Natural killer cell (primary cell): Measurements from ENCODE around the gene COL15A1. TPM values are rescaled to one million over a fixed set of nuclear protein-coding genes. Genes with fewer than 3 reads are reported as not detected.

Experiments used
- ATAC-seq, 3 donors: fragments of 150-1000 bp in 2 of 3; fragments of 200-7000 bp in 1 of 3; cut with Tn5 transposase; 1 replicate in 1 of 3; 2 replicates in 2 of 3; pipeline ENCODE4 v1.10.0; 2021; ENCODE audit warnings: mild to moderate bottlenecking in 2 of 3, moderate library complexity in 2 of 3
- DNase-seq, 2 donors: peaks; one replicate each; pipeline versions ENCODE4 v3.0.0 to v3.0.0-alpha.2; 2013 to 2021; ENCODE audit warnings: mixed read lengths in 1 of 2
- H3K27ac ChIP-seq: one replicate; pipeline ENCODE4 v1.5.1; 2013; ENCODE audit warnings: mild to moderate bottlenecking, low read length
- H3K27me3 ChIP-seq: one replicate; pipeline ENCODE4 v1.6.1; 2013; ENCODE audit warnings: low read length; ENCODE audit not compliant: control insufficient read depth, insufficient read depth
- H3K36me3 ChIP-seq: one replicate; pipeline ENCODE4 v1.6.1; 2013; ENCODE audit warnings: low read length; ENCODE audit not compliant: control insufficient read depth, insufficient read depth
- H3K4me1 ChIP-seq: one replicate; pipeline ENCODE4 v1.6.1; 2013; ENCODE audit warnings: low read length; ENCODE audit not compliant: control insufficient read depth, insufficient read depth
- H3K4me3 ChIP-seq: one replicate; pipeline ENCODE4 v1.5.1; 2013; ENCODE audit warnings: low read length
- H3K9me3 ChIP-seq: one replicate; pipeline ENCODE4 v1.6.1; 2013; ENCODE audit warnings: low read length; ENCODE audit not compliant: control insufficient read depth, insufficient read depth
- H3K27ac Mint-ChIP-seq, 2 donors: one replicate each; pipeline ENCODE4 v1.8.0; 2022; ENCODE audit warnings: mild to moderate bottlenecking in 2 of 2, mixed read lengths in 2 of 2, moderate library complexity in 1 of 2
- H3K27me3 Mint-ChIP-seq, 2 donors: one replicate each; pipeline ENCODE4 v1.8.0; 2022; ENCODE audit warnings: low read depth in 2 of 2, mixed read lengths in 2 of 2
- H3K36me3 Mint-ChIP-seq: one replicate; pipeline ENCODE4 v1.8.0; 2022; ENCODE audit warnings: mixed read lengths
- H3K4me1 Mint-ChIP-seq, 2 donors: one replicate each; pipeline ENCODE4 v1.8.0; 2022; ENCODE audit warnings: mixed read lengths in 2 of 2
- H3K4me3 Mint-ChIP-seq: one replicate; pipeline ENCODE4 v1.8.0; 2022; ENCODE audit warnings: mild to moderate bottlenecking, moderate library complexity, mixed read lengths
- H3K9me3 Mint-ChIP-seq, 2 donors: one replicate each; pipeline ENCODE4 v1.8.0; 2022; ENCODE audit warnings: mixed read lengths in 2 of 2
- WGBS: methylation state at CpG from one replicate; pipeline ENCODE4 v1.1.7; 2013; ENCODE audit warnings: missing lambda C conversion rate; ENCODE audit not compliant: insufficient coverage; 5-methylcytosine and 5-hydroxymethylcytosine counted together
- intact Hi-C: fragments of 100-400 bp; cut with micrococcal nuclease; formaldehyde crosslinking; loops from one replicate; pipeline ENCODE4 v1.14.2; 2022
- total RNA-seq, 4 donors: library from RNA; stranded (reverse); fragments of 120-200 nt in 1 of 4; gene quantifications; one replicate each; pipeline versions ENCODE4 v1.2.3 to v1.2.4, GENCODE V29; 2013 to 2022
- TF ChIP-seq, protein P1 (sequence below): fragments of 200-600 bp; IDR thresholded peaks from one replicate; pipeline ENCODE4 v1.8.0; 2022; ENCODE audit warnings: antibody characterized with exemption

Gene COL15A1
- total RNA-seq, 3 donors from 2014 or later (not counting 1 experiment from before 2014, with no cell fraction given) = 0.18 to 0.82 (median 0.19) TPM

DNA sequence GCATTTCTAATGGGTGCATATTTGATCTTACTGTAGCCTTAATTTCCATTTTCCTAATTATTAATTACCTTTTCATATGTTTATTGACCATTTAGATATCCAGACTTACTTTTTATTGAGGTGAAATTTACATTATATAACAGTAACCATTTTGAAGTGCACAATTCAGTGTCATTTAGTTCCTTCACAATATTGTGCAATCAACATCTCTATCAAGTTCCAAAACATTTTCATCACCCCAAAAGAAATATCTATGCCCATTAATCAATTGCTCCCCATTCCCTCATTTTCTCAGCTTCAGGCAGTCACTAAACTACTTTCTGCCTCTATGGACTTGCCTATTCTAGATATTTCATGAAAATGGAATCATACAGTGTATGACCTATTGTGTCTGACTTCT, 5.9 kb downstream of the COL15A1 start:
- Mint-ChIP-seq H3K4me3 (no peak overlapping the region), H3K4me1 (no peaks in the 10 kb centered on the region), H3K27me3 (peaks cover 23 to 25% of the 10 kb centered on the region in 2 donors), H3K27ac (no peak overlapping the region), H3K9me3 (no peaks in the 10 kb centered on the region), H3K36me3 (no peaks in the 10 kb centered on the region)
- Histone ChIP-seq H3K36me3 (no peaks in the 10 kb centered on the region), H3K27ac (no peak overlapping the region), H3K4me1 (no peaks in the 10 kb centered on the region), H3K27me3 (peaks cover 13% of the 10 kb centered on the region), H3K9me3 (no peaks in the 10 kb centered on the region), H3K4me3 (no peak overlapping the region)
- intact Hi-C loops = no loop called here
- TF ChIP-seq, protein P1, sequence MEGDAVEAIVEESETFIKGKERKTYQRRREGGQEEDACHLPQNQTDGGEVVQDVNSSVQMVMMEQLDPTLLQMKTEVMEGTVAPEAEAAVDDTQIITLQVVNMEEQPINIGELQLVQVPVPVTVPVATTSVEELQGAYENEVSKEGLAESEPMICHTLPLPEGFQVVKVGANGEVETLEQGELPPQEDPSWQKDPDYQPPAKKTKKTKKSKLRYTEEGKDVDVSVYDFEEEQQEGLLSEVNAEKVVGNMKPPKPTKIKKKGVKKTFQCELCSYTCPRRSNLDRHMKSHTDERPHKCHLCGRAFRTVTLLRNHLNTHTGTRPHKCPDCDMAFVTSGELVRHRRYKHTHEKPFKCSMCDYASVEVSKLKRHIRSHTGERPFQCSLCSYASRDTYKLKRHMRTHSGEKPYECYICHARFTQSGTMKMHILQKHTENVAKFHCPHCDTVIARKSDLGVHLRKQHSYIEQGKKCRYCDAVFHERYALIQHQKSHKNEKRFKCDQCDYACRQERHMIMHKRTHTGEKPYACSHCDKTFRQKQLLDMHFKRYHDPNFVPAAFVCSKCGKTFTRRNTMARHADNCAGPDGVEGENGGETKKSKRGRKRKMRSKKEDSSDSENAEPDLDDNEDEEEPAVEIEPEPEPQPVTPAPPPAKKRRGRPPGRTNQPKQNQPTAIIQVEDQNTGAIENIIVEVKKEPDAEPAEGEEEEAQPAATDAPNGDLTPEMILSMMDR = no peak
- DNase-seq (no peak), ATAC-seq (no peak)

DNA sequence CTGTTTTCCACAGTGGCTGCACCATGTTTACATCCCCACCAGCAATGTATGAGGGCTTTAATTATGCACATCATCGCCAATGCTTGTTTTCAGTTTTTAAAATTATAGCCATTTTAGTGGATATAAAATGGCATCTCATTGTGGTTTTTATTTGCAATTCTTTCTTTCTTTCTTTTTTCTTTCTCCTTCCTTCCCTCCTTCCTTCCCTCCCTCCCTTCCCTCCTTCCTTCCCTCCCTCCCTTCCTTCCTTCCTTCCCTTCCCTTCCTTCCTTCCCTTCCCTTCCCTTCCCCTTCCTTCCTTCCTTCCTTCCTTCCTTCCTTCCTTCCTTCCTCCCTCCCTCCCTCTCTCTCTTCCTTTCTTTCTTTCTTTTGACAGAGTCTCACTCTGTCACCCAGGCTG, 6.6 kb downstream of the COL15A1 start:
- H3K4me3 ChIP-seq = no peak overlapping the region
- H3K27me3 Mint-ChIP-seq = peaks cover 16 to 19% of the 10 kb centered on the region in 2 donors
- H3K27ac ChIP-seq = no peak overlapping the region
- TF ChIP-seq, protein P1 = no peak
- no peaks in the 10 kb centered on the region for H3K4me1 Mint-ChIP-seq
- DNase-seq (no peak), ATAC-seq (no peak)
- no peaks in the 10 kb centered on the region for H3K36me3 Mint-ChIP-seq
- no peaks in the 10 kb centered on the region for H3K4me1 ChIP-seq
- no peak overlapping the region for H3K4me3 Mint-ChIP-seq
- no CpG with 5 or more reads among the region's 1 CpG for WGBS
- H3K9me3 ChIP-seq = no peaks in the 10 kb centered on the region
- no peaks in the 10 kb centered on the region for H3K36me3 ChIP-seq
- no peaks in the 10 kb centered on the region for H3K9me3 Mint-ChIP-seq
- H3K27me3 ChIP-seq = peaks cover 11% of the 10 kb centered on the region
- intact Hi-C loops = no loop called here
- H3K27ac Mint-ChIP-seq = no peak overlapping the region

DNA sequence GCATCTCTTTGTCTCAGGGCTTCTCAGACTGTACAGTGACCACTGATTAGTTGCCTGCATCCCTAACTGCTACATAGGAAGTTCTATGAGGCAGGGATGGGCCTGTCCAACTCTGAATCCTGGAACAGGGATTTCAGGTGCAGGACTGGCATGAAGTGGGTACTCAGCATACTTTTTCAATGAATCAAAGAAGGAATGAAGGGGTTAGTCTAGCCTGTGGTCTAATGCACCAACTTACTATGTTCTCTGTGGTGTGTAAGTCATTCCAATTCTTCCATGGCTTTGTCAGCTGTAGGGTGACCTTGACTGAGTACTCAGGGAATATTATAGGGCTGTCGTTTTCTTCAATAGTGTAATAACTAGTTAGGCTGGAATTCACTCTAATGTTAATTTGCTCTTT, 8.3 kb downstream of the COL15A1 start:
- Histone ChIP-seq H3K27me3 (no peaks in the 10 kb centered on the region), H3K4me3 (no peak overlapping the region), H3K9me3 (no peaks in the 10 kb centered on the region), H3K27ac (no peak overlapping the region), H3K36me3 (no peaks in the 10 kb centered on the region), H3K4me1 (no peaks in the 10 kb centered on the region)
- Mint-ChIP-seq H3K27ac (no peak overlapping the region), H3K36me3 (no peaks in the 10 kb centered on the region), H3K9me3 (no peaks in the 10 kb centered on the region), H3K4me3 (no peak overlapping the region), H3K4me1 (no peaks in the 10 kb centered on the region), H3K27me3 (peaks cover 14% of the 10 kb centered on the region in 2 donors)
- DNase-seq = no peak
- intact Hi-C loops = no loop called here
- TF ChIP-seq, protein P1 = no peak
- ATAC-seq = no peak
- WGBS = no CpG with 5 or more reads among the region's 1 CpG

DNA sequence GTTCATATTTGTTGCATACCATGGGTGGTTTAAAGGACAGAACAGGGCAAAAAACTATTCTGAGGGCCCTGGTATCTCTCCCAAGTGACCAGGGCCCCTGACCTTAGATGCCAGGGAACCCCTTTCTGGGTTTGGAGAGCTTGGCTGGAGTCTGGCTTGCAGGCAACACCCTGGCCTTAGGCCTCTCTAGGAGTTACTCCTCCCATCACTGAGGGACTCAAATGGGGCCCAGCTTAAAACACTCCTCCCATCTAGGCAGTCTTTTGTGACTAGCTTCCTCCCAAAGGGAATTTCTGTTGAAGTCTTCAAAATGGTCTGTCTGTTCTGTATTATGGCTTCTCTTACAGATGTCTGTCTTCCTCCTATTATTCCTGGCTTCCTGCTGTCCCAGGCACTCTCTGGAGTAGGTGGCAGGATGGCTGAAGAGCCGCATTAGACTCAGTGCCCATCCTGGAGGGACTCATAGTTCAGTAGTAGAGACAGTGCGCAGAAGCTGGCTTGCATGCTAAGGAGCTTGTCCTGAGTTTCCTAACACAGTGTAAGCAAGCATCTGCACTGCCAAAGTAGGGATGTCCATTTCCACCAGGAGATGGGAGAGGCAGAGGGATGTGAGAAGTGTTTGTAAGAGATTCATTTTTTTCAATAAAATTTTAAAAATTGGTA, 10.0 kb downstream of the COL15A1 start:
- WGBS = 92% methylated on average over 2 of the region's 2 CpGs
- no peak overlapping the region for H3K4me3 ChIP-seq
- ATAC-seq (no peak), DNase-seq (no peak)
- Mint-ChIP-seq H3K4me3 (no peak overlapping the region), H3K4me1 (no peaks in the 10 kb centered on the region), H3K27me3 (peaks cover 12 to 14% of the 10 kb centered on the region in 2 donors), H3K27ac (no peak overlapping the region), H3K36me3 (no peaks in the 10 kb centered on the region), H3K9me3 (peaks cover 0 to 2% of the 10 kb centered on the region in 2 donors)
- H3K4me1 ChIP-seq = no peaks in the 10 kb centered on the region
- H3K27me3 ChIP-seq = no peaks in the 10 kb centered on the region
- intact Hi-C loops = no loop called here
- H3K36me3 ChIP-seq = no peaks in the 10 kb centered on the region
- TF ChIP-seq, protein P1 = no peak
- no peaks in the 10 kb centered on the region for H3K9me3 ChIP-seq
- no peak overlapping the region for H3K27ac ChIP-seq
